BJ (cell line): ENCODE measurements around the gene PTPDC1. TPM values are rescaled to one million over a fixed set of nuclear protein-coding genes. Genes with fewer than 3 reads are reported as not detected.

Source experiments
- CTCF ChIA-PET: fragments of 350-600 bp; formaldehyde crosslinking; extraction: SDS; loops from one replicate; lab custom pipeline; 2021; ENCODE audit warnings: antibody characterized with exemption, inconsistent platforms; lab: Yijun Ruan, JAX
- POLR2A ChIA-PET: fragments of 300-600 bp; sonication (Branson Sonifier 250); formaldehyde crosslinking; extraction: SDS; loops from one replicate; lab custom pipeline; 2021; ENCODE audit warnings: antibody characterized with exemption; lab: Charles Lee
- DNase-seq: peaks from one replicate; pipeline ENCODE4 v3.0.0-alpha.2; 2011; ENCODE audit warnings: low read depth
- H3K27me3 ChIP-seq: 2 replicates; pipeline ENCODE4 v1.6.0; 2011; ENCODE audit warnings: low read length; ENCODE audit not compliant: control insufficient read depth, insufficient read depth
- H3K36me3 ChIP-seq: 2 replicates; pipeline ENCODE4 v1.5.1; 2011; ENCODE audit warnings: low read length; ENCODE audit not compliant: control insufficient read depth, insufficient read depth
- H3K4me3 ChIP-seq: 2 replicates; pipeline ENCODE4 v1.5.1; 2011; ENCODE audit warnings: low read depth, mild to moderate bottlenecking, control low read depth, low read length
- polyA minus RNA-seq: library from RNA; depleted of rRNA, polyadenylated mRNA; stranded (reverse); fragments of >200 nt; gene quantifications from 2 replicates; pipeline ENCODE4 v1.2.3, GENCODE V29; 2011; rRNA and poly(A)+ RNA removed
- polyA plus RNA-seq: library from polyadenylated mRNA; depleted of rRNA; stranded (reverse); fragments of >200 nt; gene quantifications from 2 replicates; pipeline ENCODE4 v1.2.3, GENCODE V29; 2011; rRNA removed
- TF ChIP-seq, protein P1 (sequence below): IDR thresholded peaks from 2 replicates; pipeline ENCODE4 v1.5.1; 2011; ENCODE audit warnings: low read depth, mild to moderate bottlenecking, control low read depth, inconsistent platforms, low read length, moderate library complexity; ENCODE audit not compliant: insufficient read depth

Gene PTPDC1, protein sequence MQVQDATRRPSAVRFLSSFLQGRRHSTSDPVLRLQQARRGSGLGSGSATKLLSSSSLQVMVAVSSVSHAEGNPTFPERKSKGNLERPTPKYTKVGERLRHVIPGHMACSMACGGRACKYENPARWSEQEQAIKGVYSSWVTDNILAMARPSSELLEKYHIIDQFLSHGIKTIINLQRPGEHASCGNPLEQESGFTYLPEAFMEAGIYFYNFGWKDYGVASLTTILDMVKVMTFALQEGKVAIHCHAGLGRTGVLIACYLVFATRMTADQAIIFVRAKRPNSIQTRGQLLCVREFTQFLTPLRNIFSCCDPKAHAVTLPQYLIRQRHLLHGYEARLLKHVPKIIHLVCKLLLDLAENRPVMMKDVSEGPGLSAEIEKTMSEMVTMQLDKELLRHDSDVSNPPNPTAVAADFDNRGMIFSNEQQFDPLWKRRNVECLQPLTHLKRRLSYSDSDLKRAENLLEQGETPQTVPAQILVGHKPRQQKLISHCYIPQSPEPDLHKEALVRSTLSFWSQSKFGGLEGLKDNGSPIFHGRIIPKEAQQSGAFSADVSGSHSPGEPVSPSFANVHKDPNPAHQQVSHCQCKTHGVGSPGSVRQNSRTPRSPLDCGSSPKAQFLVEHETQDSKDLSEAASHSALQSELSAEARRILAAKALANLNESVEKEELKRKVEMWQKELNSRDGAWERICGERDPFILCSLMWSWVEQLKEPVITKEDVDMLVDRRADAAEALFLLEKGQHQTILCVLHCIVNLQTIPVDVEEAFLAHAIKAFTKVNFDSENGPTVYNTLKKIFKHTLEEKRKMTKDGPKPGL
- polyA plus RNA-seq (4.8 and 6.4 TPM in 2 replicates), polyA minus RNA-seq (5.2 and 6.1 TPM in 2 replicates)

DNA sequence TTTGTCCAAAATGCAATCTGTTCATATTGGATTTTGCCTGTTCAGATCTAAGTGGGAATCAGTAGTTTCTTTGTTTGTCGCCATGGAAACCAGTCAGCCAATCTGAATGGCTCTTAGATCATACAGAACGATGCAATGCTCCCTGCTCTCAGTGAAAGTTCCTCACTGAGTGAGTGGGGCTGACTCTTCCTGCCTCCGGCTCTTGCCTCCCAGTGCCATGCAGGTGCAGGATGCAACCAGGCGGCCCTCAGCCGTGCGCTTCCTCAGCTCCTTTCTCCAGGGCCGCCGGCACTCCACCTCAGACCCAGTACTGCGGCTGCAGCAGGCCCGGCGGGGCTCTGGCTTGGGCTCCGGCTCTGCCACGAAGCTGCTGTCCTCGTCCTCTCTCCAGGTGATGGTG lies at the start of gene PTPDC1:
TSS of gene PTPDC1 (plus strand) at position 151 of the 400 bp plus-strand sequence. CDS start at position 218, 67 bp downstream.
- CTCF ChIA-PET = interaction anchor here (1.4 kb wide), 1 partner anchor 8 kb away, joined by 3 read pairs; no protein-coding TSS in a partner anchor
- H3K27me3 ChIP-seq = no peaks in the 10 kb centered on the region
- H3K4me3 ChIP-seq = no peak within 1 kb of the TSS
- POLR2A ChIA-PET = no interaction called here
- peak; percentile 32 for DNase-seq
- TF ChIP-seq, protein P1, sequence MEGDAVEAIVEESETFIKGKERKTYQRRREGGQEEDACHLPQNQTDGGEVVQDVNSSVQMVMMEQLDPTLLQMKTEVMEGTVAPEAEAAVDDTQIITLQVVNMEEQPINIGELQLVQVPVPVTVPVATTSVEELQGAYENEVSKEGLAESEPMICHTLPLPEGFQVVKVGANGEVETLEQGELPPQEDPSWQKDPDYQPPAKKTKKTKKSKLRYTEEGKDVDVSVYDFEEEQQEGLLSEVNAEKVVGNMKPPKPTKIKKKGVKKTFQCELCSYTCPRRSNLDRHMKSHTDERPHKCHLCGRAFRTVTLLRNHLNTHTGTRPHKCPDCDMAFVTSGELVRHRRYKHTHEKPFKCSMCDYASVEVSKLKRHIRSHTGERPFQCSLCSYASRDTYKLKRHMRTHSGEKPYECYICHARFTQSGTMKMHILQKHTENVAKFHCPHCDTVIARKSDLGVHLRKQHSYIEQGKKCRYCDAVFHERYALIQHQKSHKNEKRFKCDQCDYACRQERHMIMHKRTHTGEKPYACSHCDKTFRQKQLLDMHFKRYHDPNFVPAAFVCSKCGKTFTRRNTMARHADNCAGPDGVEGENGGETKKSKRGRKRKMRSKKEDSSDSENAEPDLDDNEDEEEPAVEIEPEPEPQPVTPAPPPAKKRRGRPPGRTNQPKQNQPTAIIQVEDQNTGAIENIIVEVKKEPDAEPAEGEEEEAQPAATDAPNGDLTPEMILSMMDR = no peak
- H3K36me3 ChIP-seq = no peaks in the 10 kb centered on the region; the same call in 1 of the 2 replicates

DNA sequence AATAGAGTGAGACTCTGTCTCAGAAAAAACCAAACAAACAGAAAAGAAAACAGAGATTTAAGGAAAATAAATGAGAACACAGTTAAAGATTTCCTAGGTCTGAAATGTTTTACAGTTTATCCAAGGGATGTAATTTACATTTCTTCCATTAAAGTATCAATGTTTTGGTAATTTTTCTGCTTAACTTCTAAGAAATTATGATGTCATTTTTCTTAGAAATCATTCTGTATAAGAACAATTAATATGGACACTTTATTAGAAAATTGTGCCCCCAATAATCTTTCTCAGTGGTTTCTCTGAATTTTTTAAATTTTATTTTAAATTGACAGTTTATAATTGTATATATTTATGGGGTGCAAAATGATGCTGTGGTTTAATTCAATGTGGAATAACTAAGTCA lies 49.8 kb upstream of the PTPDC1 start:
- TF ChIP-seq, protein P1 = no peak
- ChIA-PET POLR2A (no interaction called here), CTCF (interaction anchor here (1.0 kb wide), 1 partner anchor 20 kb away, joined by 3 read pairs; no protein-coding TSS in a partner anchor)
- DNase-seq = no peak
- Histone ChIP-seq H3K36me3 (no peaks in the 10 kb centered on the region), H3K4me3 (no peak overlapping the region), H3K27me3 (no peaks in the 10 kb centered on the region)

DNA sequence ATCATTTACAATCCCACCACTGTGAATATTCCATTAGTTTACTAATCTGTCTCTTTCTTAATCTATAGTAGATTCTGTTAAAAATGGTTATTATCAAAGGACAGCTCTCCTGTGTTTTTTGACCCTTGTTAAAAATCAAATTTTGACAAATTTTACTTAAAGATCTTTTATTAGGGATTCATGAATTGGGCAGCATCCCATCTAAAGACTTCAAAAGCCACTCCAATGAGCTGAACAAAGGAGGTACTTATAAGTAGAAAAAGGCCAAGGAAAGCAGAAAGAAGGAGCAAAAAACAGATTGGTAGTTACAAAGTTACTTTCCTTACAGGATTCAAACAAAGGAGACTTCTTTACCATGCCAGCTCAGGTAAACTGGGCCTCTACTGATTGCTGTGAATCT lies 44.5 kb upstream of the PTPDC1 start:
- TF ChIP-seq, protein P1 = no peak
- DNase-seq = no peak
- no peaks in the 10 kb centered on the region for H3K36me3 ChIP-seq
- H3K27me3 ChIP-seq = no peaks in the 10 kb centered on the region
- ChIA-PET POLR2A (no interaction called here), CTCF (interaction anchor here (0.8 kb wide), 1 partner anchor 174 kb away, joined by 3 read pairs; no protein-coding TSS in a partner anchor)
- H3K4me3 ChIP-seq = no peak overlapping the region

DNA sequence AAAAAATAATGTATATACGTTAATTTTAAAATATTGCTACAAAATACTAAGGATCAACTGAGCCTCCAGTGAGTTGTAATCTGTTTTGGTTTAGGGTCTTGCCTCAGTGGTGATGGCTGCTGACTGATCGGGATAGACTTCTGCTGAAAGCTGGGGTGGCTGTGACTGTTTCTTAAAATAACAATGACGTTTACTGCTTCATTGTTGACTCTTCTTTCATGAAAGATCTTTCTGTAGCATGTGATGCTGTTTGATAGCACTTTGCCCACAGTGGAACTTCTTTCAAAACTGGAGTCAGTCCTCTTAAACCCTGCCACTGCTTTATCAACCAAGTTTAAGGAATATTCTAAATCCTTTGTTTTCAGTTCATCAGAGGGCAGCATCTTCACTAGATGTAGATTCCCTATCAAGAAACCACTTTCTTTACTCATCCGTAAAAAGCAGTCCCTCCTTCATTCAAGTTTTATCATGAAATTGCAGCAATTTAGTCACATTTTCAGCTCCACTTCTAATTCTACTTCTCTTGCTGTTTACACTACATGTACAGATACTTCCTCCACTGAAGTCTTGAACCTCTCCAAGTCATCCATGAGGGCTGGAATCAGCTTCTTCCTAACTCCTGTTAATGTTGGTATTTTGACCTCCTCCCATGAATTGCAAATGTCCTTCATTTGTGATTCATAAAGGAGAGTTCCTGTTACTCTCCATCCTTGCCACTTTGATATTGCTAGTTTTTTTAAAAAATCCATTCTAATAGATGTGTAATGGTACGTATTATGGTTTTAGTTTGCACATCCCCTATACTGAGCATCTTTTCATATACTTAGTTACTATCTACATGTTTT lies 41.5 kb upstream of the PTPDC1 start:
- CTCF ChIA-PET = interaction anchor here (0.9 to 2.8 kb wide), 2 partner anchors 111 to 171 kb away, joined by 4 to 8 read pairs; no protein-coding TSS in a partner anchor
- no peak for DNase-seq
- POLR2A ChIA-PET = no interaction called here

More for the DNA sequence above, 41.5 kb upstream of the PTPDC1 start:
- no peaks in the 10 kb centered on the region for H3K36me3 ChIP-seq
- TF ChIP-seq, protein P1 = no peak
- no peaks in the 10 kb centered on the region for H3K27me3 ChIP-seq
- H3K4me3 ChIP-seq = no peak overlapping the region
